PC-3 (cell line): ENCODE results near the gene TWIST2.

Experiments used
- EZH2 ChIP-seq: fragments of 300-600 bp; sonication (generic); IDR thresholded peaks from one replicate; pipeline ENCODE4 v1.6.1; 2017; ENCODE audit warnings: antibody characterized with exemption, mild to moderate bottlenecking, low read length; ENCODE audit not compliant: unreplicated experiment
- EZH2phosphoT487 ChIP-seq: fragments of 300-600 bp; sonication (generic); IDR thresholded peaks from 2 replicates; pipeline ENCODE4 v1.6.1; 2018; ENCODE audit warnings: mild to moderate bottlenecking, antibody characterized with exemption, low read length, borderline replicate concordance
- TF ChIP-seq, protein P1 (sequence below): fragments of 300-600 bp; sonication (generic); conservative IDR thresholded peaks from 2 replicates; pipeline ENCODE4 v1.5.1; 2017; ENCODE audit warnings: antibody characterized with exemption, low read depth, mild to moderate bottlenecking, low read length

DNA sequence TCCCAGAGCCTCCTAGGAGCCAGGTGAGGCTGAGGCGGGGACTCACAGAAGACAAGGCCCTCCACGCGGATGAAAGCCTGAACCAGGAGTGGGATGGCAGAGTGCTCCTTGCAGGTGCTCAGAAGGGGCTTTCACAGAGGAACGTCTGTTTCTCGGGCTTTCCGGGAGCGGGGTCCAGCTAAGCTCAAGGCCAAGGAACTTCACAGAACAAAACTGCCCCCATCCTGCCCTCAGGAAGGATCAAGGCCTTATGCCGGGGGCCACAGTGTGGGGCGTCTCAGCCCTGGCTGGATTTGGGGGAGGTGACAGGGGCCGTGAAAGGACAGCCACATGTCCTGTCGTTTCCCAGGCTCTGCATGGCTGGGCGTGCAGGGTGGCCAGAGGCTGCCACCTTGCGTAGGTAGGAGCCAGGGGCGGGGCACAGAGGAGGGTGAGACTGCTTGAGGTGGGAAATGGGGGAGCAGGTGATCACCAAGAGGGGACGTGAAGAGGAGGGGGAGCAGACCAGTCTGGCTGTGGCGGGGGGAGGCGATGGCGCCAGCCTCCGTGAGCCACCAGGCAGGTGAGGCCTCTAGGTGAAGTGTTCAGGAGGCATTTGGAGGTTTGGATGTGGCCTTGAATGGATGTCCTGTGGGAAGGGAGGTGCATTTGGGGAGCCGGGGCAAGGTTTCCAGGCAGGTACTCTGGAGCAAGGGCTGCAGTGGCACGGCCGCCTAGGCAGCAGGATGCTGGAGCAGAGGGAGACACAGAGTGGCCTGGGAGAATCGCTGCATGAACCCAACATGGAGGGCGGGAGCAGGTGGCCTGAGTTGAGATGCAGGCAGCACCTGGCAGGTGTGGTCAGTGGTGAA is 79.1 kb downstream of the TWIST2 start:
- TF ChIP-seq, protein P1, sequence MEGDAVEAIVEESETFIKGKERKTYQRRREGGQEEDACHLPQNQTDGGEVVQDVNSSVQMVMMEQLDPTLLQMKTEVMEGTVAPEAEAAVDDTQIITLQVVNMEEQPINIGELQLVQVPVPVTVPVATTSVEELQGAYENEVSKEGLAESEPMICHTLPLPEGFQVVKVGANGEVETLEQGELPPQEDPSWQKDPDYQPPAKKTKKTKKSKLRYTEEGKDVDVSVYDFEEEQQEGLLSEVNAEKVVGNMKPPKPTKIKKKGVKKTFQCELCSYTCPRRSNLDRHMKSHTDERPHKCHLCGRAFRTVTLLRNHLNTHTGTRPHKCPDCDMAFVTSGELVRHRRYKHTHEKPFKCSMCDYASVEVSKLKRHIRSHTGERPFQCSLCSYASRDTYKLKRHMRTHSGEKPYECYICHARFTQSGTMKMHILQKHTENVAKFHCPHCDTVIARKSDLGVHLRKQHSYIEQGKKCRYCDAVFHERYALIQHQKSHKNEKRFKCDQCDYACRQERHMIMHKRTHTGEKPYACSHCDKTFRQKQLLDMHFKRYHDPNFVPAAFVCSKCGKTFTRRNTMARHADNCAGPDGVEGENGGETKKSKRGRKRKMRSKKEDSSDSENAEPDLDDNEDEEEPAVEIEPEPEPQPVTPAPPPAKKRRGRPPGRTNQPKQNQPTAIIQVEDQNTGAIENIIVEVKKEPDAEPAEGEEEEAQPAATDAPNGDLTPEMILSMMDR, result no peak
- TF ChIP-seq EZH2, result no peak
- TF ChIP-seq EZH2phosphoT487, result no peak
